M059J (cell line): ENCODE results near the gene SYMPK. TPM values are rescaled to one million over a fixed set of nuclear protein-coding genes. Genes with fewer than 3 reads are reported as not detected.
A peak's percentile ranks its signal among the peaks of the same experiment; 100 is the strongest.
"Not testable (repeated sequence)": the region's sequence is repeated elsewhere in the genome, so short reads cannot be mapped to it uniquely, and the experiment has no call there.

Experiments used
- DNase-seq: peaks from one replicate; pipeline ENCODE4 v3.0.0-alpha.2; 2012; ENCODE audit warnings: low read depth
- total RNA-seq: library from RNA; depleted of rRNA; stranded (reverse); fragments of >200 nt; shearing (Covaris generic); gene quantifications from 2 replicates; pipeline ENCODE4 v1.2.3, GENCODE V29; 2014

The SYMPK gene
- total RNA-seq, 1 experiment from 2014 or later: 36.5 TPM

DNA sequence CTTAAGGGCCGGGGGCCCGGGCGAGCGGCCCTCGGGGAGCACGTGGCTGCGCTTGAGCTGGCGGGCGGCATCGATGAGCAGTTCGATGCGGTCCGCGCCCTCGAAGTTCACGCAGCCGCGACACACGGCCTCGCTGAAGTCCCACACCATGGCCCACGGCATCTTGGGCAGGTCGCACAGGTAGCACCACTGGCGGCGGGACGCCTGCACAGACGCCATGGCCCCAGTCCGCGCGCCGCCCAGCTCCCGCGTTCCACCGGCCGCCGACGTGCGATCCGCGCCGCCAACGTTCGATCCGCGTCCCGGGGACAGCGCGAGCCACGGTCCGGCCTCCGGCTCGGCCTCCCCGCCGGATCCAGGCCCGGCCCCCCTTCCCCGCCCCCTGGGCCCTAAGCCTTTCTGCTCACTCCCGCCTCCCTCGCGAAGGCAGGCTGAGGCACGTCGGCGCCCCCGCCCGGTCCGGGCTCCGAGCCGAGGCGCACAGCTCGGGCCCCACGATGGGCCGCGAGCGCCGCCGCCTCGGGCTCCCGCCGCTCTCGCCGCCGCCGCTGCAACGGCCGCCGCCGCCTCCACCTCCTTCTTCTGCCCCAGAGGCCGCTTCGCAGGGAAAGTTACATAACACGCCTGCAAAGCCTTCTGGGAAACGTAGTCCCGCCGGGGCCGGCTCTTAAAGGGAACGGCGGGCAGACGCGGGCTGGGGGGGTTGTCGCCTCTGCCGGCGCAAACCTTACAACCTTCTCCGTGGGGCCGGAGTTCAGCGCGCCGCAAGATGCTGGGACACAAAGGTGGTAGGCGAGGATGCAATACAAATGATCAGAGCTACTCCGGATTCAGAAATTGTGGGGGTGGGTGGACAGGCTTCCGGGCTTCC is 22.8 kb upstream of the SYMPK start, which contains the start of gene IRF2BP1:
IRF2BP1 (minus strand) TSS at position 586 of the 871 bp plus-strand sequence; CDS start at position 219, 367 bp downstream.
- DNase-seq: peak; percentile 92

DNA sequence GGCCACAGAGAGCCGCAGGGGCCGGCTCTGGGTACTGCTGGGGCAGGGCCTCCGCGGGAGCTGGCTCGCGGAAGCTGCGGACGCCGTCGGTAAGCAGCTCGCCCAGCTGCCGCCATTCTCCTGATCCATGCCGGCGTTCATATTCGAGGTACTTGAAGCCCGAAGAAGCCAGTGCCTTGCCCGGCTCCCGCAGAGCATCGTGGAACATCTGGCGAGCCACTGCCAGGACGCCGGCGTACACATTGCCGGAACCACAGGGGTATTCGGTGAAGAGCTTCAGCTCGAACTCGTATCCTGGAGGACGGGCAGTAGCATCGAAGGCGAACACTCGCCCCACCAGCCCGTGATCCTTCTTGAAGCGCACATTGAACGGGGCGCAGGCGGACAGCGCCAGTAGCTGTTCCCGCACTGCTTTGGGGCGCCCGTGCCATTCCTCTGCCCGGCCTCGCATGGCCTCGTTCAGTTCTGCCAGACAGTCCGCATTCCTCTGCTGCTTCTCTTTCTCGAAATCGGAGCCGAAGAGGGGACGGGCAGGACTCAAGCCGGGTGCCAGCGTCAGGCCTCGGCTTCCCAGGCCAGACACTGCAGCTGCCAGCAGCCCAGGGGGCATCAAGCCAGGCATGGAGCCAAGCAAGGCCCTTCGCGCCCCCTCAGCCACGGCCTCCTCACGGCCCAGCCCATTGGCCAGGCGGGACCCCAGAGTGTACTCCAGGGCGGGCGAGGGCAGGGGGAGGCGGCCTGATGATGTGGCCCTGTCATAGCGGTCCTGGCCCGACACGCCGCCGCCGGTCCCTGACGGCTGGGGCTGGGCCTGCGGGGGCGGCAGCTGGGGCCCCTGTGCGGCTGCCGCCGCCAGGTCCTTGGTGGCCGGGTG is 22.0 kb upstream of the SYMPK start:
- DNase-seq: no peak

GRCh38 chr19:45883881-45884681 is 21.1 kb upstream of the SYMPK start:
- no peak for DNase-seq

DNA sequence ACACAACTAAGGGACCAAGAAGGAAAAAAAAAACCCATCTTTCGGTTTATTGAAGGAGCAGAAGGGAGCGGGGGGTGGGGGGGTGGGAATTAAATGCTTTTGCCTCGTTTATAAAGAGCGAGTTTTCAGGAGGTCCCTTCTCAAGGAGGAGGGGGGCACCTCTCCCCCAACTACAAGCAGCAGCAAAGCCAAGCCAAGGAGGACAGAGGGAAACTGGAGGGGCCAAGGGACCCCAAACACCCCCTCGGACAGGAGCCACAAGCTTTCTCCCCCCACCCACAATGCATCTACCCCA is 20.6 kb upstream of the SYMPK start:
- DNase-seq: no peak

DNA sequence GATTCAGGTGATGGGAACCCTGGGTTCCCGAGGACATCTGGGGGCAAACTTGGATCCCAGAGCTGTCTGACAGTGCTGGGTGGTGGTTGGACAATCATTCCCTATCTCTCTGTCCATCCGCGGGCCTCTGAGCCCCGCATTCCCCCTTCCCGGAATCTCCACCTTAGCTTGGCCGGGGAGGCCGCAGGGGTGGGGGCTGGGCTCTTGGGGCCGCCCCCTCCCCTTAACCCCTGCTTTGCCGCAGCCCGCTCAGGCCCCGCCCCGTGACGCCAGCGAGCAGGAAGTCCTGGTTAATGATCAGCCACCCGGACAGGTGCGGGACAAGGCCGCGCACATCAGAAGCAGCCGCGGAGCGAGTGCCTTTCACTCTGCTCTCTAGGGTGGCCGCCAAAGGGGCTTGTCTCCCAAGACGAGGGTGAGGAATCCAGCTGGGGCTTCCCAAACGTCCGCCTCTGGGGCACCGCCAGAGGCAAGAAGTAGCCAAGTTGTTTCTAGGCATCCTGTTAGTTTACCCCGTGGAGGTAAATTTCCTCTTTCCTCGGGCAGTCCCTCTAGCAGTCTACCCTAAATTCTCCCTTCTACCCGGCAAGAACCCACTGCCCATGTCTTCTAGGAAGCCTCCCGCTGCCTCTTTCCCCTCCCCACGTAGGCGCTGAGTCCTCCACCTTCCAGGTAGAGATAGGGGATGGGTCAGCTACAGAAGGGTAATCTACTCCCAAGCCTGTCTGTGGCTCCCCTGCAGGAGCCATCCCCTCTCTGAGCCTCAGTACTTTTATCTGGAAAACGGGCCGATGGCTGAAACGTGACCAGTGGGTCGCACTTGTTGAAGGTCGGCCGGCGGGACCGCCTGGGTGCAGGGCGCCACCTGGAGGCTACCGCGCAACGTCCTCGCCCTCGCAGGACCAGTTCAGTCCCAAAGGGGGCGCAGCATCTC is 20.0 kb upstream of the SYMPK start:
- no peak for DNase-seq

DNA sequence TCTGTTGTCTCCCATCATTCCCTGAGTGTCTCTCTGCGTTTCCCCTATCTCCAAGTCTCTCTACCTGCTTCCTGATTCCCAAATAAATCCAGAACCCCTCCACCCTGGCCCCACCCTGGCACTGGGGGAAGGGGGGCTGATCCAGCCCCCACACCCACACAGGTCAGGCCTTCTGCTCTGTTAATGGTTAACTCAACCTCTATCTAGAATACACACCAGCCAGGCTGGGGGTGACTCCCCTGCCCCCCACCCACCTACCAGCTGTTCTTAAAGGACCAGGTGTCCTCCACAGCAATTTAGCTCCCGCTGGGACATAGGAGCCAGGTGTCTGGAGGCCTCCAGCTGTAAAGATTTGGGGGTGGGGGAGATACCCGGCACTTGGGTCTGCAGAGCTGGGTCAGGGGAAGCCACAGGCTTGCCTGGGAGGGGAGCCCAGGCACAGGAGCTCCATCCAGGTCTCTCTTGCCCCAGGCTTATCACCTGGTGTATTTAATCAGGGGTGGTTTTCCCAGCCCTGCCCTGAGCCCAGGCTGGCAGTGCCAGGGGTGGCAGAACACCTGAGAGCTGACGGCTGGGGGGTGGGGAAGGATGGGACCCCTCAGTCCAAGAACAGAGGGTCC is 19.1 kb upstream of the SYMPK start:
- DNase-seq: no peak

- DNase-seq: no peak
These were observed 18.3 kb upstream of the SYMPK start for GRCh38 chr19:45881082-45881908.

DNA sequence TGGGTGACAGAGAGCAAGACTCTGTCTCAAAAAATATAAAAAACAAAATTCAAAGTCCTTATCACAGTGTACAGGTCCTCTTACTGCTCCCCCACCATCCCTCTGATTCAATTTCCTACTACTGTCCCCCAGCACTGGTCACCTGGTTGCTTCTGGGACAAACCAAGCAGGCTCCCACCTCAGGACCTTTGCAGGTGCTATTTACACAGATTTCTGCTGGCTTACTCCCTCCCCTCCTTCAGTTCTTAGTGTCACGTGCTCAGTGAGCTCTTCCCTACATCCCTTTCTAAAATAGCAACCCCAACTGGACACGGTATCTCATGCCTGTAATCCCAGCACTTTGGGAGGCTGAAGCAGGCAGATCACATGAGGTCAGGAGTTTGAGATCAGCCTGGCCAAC is 17.0 kb upstream of the SYMPK start:
- DNase-seq: no peak

DNA sequence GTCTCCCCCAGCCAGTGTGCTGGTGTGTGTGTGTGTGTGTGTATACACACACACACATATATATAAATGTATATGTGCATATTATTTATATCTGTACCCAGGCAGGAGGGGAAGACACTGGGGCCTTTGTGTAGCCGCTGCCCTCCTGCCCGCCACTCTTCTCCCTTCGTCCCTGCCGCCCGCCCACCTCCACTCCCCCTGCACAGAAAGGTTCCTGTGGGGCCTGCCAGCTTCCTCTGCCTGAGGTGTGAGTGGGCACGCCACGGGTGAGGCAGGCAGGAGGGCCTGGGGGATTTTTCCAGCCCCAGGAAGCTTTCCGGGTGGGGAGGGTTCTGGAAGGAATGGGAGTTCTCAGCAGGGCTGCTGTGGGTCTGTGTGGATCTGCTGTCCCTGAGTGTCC is 16.1 kb upstream of the SYMPK start:
- no peak for DNase-seq

GRCh38 chr19:45878043-45878794 is 15.3 kb upstream of the SYMPK start:
- DNase-seq: no peak

GRCh38 chr19:45876411-45877197 is 13.7 kb upstream of the SYMPK start:
- no peak for DNase-seq

GRCh38 chr19:45876161-45876410 is 13.1 kb upstream of the SYMPK start:
- no peak for DNase-seq

DNA sequence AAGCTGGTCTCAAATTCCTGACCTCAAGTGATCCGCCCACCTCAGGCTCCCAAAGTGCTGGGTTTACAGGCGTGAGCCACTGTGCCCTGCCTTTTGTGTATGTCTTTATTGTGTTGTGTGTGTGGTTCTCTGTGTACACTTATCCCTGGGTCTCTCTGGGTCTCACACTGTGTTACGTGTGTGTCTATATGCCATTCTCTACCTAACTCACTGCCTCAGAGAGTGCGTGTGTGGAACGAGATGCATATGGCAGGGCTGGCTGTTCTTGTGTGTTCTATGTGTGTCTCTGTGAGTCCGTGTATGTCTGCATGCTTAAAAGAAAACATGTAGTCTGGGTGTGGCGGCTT is 11.6 kb upstream of the SYMPK start:
- no peak for DNase-seq

GRCh38 chr19:45873219-45873772 is 10.3 kb upstream of the SYMPK start:
- no peak for DNase-seq

- no peak for DNase-seq
These were observed 9.4 kb upstream of the SYMPK start for GRCh38 chr19:45872095-45872919.

DNA sequence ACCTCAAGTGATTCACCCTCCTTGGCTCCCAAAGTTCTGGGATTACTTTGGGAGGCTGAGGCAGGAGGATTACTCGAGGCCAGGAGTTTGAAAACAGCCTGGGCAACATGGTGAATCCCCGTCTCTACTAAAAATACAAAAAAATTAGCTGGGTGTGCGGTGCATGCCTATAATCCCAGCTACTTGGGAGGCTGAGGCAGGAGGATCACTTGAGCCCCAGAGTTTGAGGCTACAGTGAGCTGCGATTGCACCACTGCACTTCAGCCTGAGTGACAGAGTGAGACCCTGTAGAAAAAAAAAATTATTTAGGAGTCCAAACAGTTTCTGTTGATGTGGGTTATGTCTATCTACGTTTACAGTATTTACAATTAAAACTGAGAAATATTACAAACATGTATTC is 7.9 kb upstream of the SYMPK start:
- DNase-seq: no peak

GRCh38 chr19:45867241-45867640 is 4.3 kb upstream of the SYMPK start:
- DNase-seq: not testable (repeated sequence)
